Caco-2 (cell line): ENCODE data around the gene SLC6A20. TPM values are rescaled to one million over a fixed set of nuclear protein-coding genes. Genes with fewer than 3 reads are reported as not detected.
"Not testable (repeated sequence)": the region's sequence is repeated elsewhere in the genome, so short reads cannot be mapped to it uniquely, and the experiment has no call there.

Experiments used
- BruUV-seq: library from RNA; stranded (reverse); fragments of 400-500 nt; replicated peaks from 2 replicates; lab custom pipeline; 2021; lab: Mats Ljungman, UMichigan
- CTCF ChIA-PET: fragments of 300-600 bp; sonication (Branson Sonifier 250); formaldehyde crosslinking; loops from one replicate; lab custom pipeline; 2022; ENCODE audit warnings: antibody characterized with exemption; lab: Charles Lee
- POLR2A ChIA-PET: fragments of 300-600 bp; sonication (Branson Sonifier 250); formaldehyde crosslinking; loops from one replicate; lab custom pipeline; 2022; ENCODE audit warnings: antibody characterized with exemption; lab: Charles Lee
- DNase-seq, 2 experiments: peaks; one replicate each; pipeline versions ENCODE4 v3.0.0 to v3.0.0-alpha.2; 2020 to 2022
- H3K27me3 ChIP-seq: replicated peaks from 2 replicates; pipeline ENCODE4 v1.6.0; 2011; ENCODE audit warnings: low read length; ENCODE audit not compliant: control insufficient read depth, insufficient read depth
- H3K36me3 ChIP-seq: 2 replicates; pipeline ENCODE4 v1.5.1; 2011; ENCODE audit warnings: low read length; ENCODE audit not compliant: control insufficient read depth, insufficient read depth
- H3K4me1 ChIP-seq: fragments of 250-450 bp; sonication (Bioruptor Pico); 2 replicates; pipeline ENCODE4 v1.5.1; 2020; ENCODE audit warnings: mild to moderate bottlenecking
- H3K4me3 ChIP-seq: 2 replicates; pipeline ENCODE4 v1.5.1; 2011; ENCODE audit warnings: low read depth, mild to moderate bottlenecking, control low read depth, low read length
- H3K9me3 ChIP-seq: fragments of 250-450 bp; sonication (Bioruptor Pico); 2 replicates; pipeline ENCODE4 v1.5.1; 2020; ENCODE audit warnings: mild to moderate bottlenecking, moderate library complexity
- H3K27ac Mint-ChIP-seq: one replicate; pipeline ENCODE4 v1.8.0; 2022; ENCODE audit warnings: mixed read lengths; ENCODE audit not compliant: unreplicated experiment
- H3K27me3 Mint-ChIP-seq: one replicate; pipeline ENCODE4 v1.8.0; 2022; ENCODE audit warnings: mixed read lengths; ENCODE audit not compliant: insufficient read depth, unreplicated experiment
- H3K36me3 Mint-ChIP-seq: one replicate; pipeline ENCODE4 v1.8.0; 2022; ENCODE audit warnings: mild to moderate bottlenecking, mixed read lengths; ENCODE audit not compliant: insufficient read depth, unreplicated experiment
- H3K4me1 Mint-ChIP-seq: one replicate; pipeline ENCODE4 v1.8.0; 2022; ENCODE audit warnings: low read depth, mixed read lengths; ENCODE audit not compliant: unreplicated experiment
- H3K4me3 Mint-ChIP-seq: one replicate; pipeline ENCODE4 v1.8.0; 2022; ENCODE audit warnings: mild to moderate bottlenecking, moderate library complexity, mixed read lengths; ENCODE audit not compliant: unreplicated experiment
- H3K9me3 Mint-ChIP-seq: one replicate; pipeline ENCODE4 v1.8.0; 2022; ENCODE audit warnings: mixed read lengths; ENCODE audit not compliant: unreplicated experiment
- intact Hi-C: fragments of 100-400 bp; cut with micrococcal nuclease; formaldehyde crosslinking; loops from one replicate; pipeline ENCODE4 v1.10.0; 2022; ENCODE audit not compliant: unreplicated experiment
- total RNA-seq: library from RNA; stranded (reverse); gene quantifications from 2 replicates; pipeline ENCODE4 v1.2.3, GENCODE V29; 2022
- TF ChIP-seq, protein P1 (sequence below), 2 experiments: fragments of 200-600 bp in 1 of 2; IDR thresholded peaks; 1 replicate in 1 of 2; 2 replicates in 1 of 2; pipeline versions ENCODE4 v1.5.1 to v1.8.0; 2011 to 2022; ENCODE audit warnings: antibody characterized with exemption in 1 of 2, control low read depth in 1 of 2, inconsistent platforms in 1 of 2, low read depth in 1 of 2, low read length in 1 of 2, mild to moderate bottlenecking in 1 of 2, moderate library complexity in 1 of 2; ENCODE audit not compliant: insufficient read depth in 1 of 2, severe bottlenecking in 1 of 2, unreplicated experiment in 1 of 2

SLC6A20 gene
- total RNA-seq, 1 experiment from 2014 or later, result 0.39 TPM

GRCh38 chr3:45749880-45750279, 46.5 kb downstream of the SLC6A20 start:
- Histone ChIP-seq H3K4me1 (no peaks in the 10 kb centered on the region), H3K36me3 (no peaks in the 10 kb centered on the region), H3K4me3 (no peak overlapping the region), H3K9me3 (no peaks in the 10 kb centered on the region), H3K27me3 (no peaks in the 10 kb centered on the region)
- no TSS peak for BruUV-seq
- Mint-ChIP-seq H3K9me3 (no peaks in the 10 kb centered on the region), H3K27ac (no peak overlapping the region), H3K4me3 (no peak overlapping the region), H3K36me3 (peaks cover 20% of the 10 kb centered on the region), H3K27me3 (no peaks in the 10 kb centered on the region), H3K4me1 (peaks cover 6% of the 10 kb centered on the region)
- intact Hi-C loops, result no loop called here
- ChIA-PET POLR2A (no interaction called here), CTCF (no interaction called here)
- TF ChIP-seq, protein P1, sequence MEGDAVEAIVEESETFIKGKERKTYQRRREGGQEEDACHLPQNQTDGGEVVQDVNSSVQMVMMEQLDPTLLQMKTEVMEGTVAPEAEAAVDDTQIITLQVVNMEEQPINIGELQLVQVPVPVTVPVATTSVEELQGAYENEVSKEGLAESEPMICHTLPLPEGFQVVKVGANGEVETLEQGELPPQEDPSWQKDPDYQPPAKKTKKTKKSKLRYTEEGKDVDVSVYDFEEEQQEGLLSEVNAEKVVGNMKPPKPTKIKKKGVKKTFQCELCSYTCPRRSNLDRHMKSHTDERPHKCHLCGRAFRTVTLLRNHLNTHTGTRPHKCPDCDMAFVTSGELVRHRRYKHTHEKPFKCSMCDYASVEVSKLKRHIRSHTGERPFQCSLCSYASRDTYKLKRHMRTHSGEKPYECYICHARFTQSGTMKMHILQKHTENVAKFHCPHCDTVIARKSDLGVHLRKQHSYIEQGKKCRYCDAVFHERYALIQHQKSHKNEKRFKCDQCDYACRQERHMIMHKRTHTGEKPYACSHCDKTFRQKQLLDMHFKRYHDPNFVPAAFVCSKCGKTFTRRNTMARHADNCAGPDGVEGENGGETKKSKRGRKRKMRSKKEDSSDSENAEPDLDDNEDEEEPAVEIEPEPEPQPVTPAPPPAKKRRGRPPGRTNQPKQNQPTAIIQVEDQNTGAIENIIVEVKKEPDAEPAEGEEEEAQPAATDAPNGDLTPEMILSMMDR (IDR thresholded peaks at IDR 0.05; ENCODE audit: insufficient read depth in 1 of 2, low read depth in 1 of 2, low read length in 1 of 2, severe bottlenecking in 1 of 2, unreplicated experiment in 1 of 2), result no peak
- DNase-seq, result no peak

DNA sequence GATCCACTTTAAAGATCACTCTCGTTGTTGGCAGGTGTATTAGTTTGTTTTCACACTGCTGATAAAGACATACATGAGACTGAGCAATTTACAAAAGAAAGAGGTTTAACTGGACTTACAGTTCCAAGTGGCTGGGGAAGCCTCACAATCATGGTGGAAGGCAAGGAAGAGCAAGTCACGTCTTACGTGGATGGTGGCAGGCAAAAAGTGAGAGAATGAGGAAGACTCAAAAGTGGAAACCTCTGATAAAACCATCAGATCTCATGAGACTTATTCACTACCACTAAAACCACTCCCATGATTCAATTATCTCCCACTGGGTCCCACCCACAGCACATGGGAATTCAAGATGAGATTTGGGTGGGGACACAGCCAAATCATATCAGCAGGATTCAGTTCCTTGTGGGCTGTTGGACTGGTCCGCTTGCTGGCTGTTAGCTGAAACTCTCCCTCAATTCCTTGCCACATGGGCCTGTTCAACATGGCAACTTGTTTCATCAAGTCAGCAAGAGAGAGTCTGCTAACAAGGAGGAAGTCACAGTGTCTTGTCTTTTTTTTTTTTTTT, 47.2 kb downstream of the SLC6A20 start:
- CTCF ChIA-PET, result not testable (repeated sequence)

GRCh38 chr3:45748068-45748467, 48.3 kb downstream of the SLC6A20 start:
- no peak for DNase-seq
- intact Hi-C loops, result no loop called here
- H3K4me3 ChIP-seq, result no peak overlapping the region
- TF ChIP-seq, protein P1 (IDR thresholded peaks at IDR 0.05; ENCODE audit: insufficient read depth in 1 of 2, low read depth in 1 of 2, low read length in 1 of 2, severe bottlenecking in 1 of 2, unreplicated experiment in 1 of 2), result no peak
- Mint-ChIP-seq H3K36me3 (peaks cover 22% of the 10 kb centered on the region), H3K9me3 (no peaks in the 10 kb centered on the region), H3K4me3 (no peak overlapping the region), H3K27ac (no peak overlapping the region), H3K27me3 (no peaks in the 10 kb centered on the region), H3K4me1 (peaks cover 6% of the 10 kb centered on the region)
- no TSS peak for BruUV-seq
- no peaks in the 10 kb centered on the region for H3K4me1 ChIP-seq
- H3K9me3 ChIP-seq, result no peaks in the 10 kb centered on the region
- no peaks in the 10 kb centered on the region; the same call in 1 of the 2 replicates for H3K36me3 ChIP-seq
- no peaks in the 10 kb centered on the region for H3K27me3 ChIP-seq
- ChIA-PET CTCF (interaction anchor here (0.7 kb wide), 1 partner anchor 13 kb away, joined by 3 read pairs; no protein-coding TSS in a partner anchor), POLR2A (no interaction called here)

More for the DNA sequence above, 47.2 kb downstream of the SLC6A20 start:
- H3K27me3 Mint-ChIP-seq, H3K4me1 ChIP-seq, POLR2A ChIA-PET, intact Hi-C loops, H3K27ac Mint-ChIP-seq, H3K4me1 Mint-ChIP-seq, H3K27me3 ChIP-seq, H3K9me3 Mint-ChIP-seq, H3K36me3 ChIP-seq, DNase-seq, H3K4me3 Mint-ChIP-seq, H3K4me3 ChIP-seq, H3K9me3 ChIP-seq, BruUV-seq: not testable (repeated sequence)
- peaks cover 21% of the 10 kb centered on the region for H3K36me3 Mint-ChIP-seq
